GM18858 (cell line): Measurements from ENCODE around the gene RCN1.
"Not testable (repeated sequence)": the region's sequence is repeated elsewhere in the genome, so short reads cannot be mapped to it uniquely, and the experiment has no call there.

Experiments used
- ATAC-seq: cut with Tn5 transposase; IDR thresholded peaks from one replicate; pipeline ENCODE4 v1.9.1; 2021; ENCODE audit not compliant: unreplicated experiment

Gene RCN1

GRCh38 chr11:32109592-32109991 lies 18.7 kb downstream of the RCN1 start:
- ATAC-seq, result no peak

- ATAC-seq, result no peak
Observed at GRCh38 chr11:32110795-32111194, 19.9 kb downstream of the RCN1 start.

GRCh38 chr11:32113200-32113919 lies 22.5 kb downstream of the RCN1 start:
- ATAC-seq, result no peak

GRCh38 chr11:32113920-32114203 lies 23.0 kb downstream of the RCN1 start:
- ATAC-seq, result no peak

- no peak for ATAC-seq
Observed at GRCh38 chr11:32115446-32115845, 24.6 kb downstream of the RCN1 start.

- ATAC-seq, result no peak
Observed at GRCh38 chr11:32116668-32117067, 25.8 kb downstream of the RCN1 start.

GRCh38 chr11:32118025-32118974 lies 27.4 kb downstream of the RCN1 start:
- no peak for ATAC-seq

GRCh38 chr11:32119139-32119538 lies 28.3 kb downstream of the RCN1 start:
- not testable (repeated sequence) for ATAC-seq

- no peak for ATAC-seq
Observed at GRCh38 chr11:32121012-32121411, 30.1 kb downstream of the RCN1 start.

GRCh38 chr11:32122200-32122599 lies 31.3 kb downstream of the RCN1 start:
- ATAC-seq, result no peak

- no peak for ATAC-seq
Observed at GRCh38 chr11:32131321-32131720, 40.4 kb downstream of the RCN1 start.

- ATAC-seq, result no peak
Observed at GRCh38 chr11:32136657-32137056, 45.8 kb downstream of the RCN1 start.

GRCh38 chr11:32137263-32137662 lies 46.4 kb downstream of the RCN1 start:
- no peak for ATAC-seq

GRCh38 chr11:32137869-32138268 lies 47.0 kb downstream of the RCN1 start:
- ATAC-seq, result no peak

- ATAC-seq, result no peak
Observed at GRCh38 chr11:32138902-32139301, 48.0 kb downstream of the RCN1 start.

GRCh38 chr11:32139896-32140520 lies 49.1 kb downstream of the RCN1 start:
- ATAC-seq, result no peak

GRCh38 chr11:32141745-32142546 lies 51.1 kb downstream of the RCN1 start:
- ATAC-seq, result no peak

- no peak for ATAC-seq
Observed at GRCh38 chr11:32143378-32143777, 52.5 kb downstream of the RCN1 start.

GRCh38 chr11:32145282-32145681 lies 54.4 kb downstream of the RCN1 start:
- no peak for ATAC-seq

- ATAC-seq, result no peak
Observed at GRCh38 chr11:32148895-32149294, 58.0 kb downstream of the RCN1 start.

GRCh38 chr11:32149748-32150147 lies 58.9 kb downstream of the RCN1 start:
- no peak for ATAC-seq
